NCI-H2227 treated with DMSO at 0.1 percent for 48 hours (cell line): ENCODE measurements around the gene PKN2.
A peak's percentile ranks its signal among the peaks of the same experiment; 100 is the strongest.

Source experiments
- DNase-seq: peaks from one replicate; lab custom pipeline; 2025; lab: John Stamatoyannopoulos, UW

Gene PKN2

GRCh38 chr1:88683541-88684481 lies at the start of gene PKN2:
TSS of gene PKN2 (plus strand) at chr1:88684273. CDS start at chr1:88684581, 308 bp downstream.
- DNase-seq, result peak; percentile 97

- no peak for DNase-seq
Observed at GRCh38 chr1:88634538-88634937, 49.5 kb upstream of the PKN2 start.

- no peak for DNase-seq
Observed at GRCh38 chr1:88640060-88640459, 44.0 kb upstream of the PKN2 start.

GRCh38 chr1:88645886-88646285 lies 38.2 kb upstream of the PKN2 start:
- no peak for DNase-seq

- no peak for DNase-seq
Observed at GRCh38 chr1:88646476-88647248, 37.4 kb upstream of the PKN2 start.

GRCh38 chr1:88647249-88647645 lies 36.8 kb upstream of the PKN2 start:
- DNase-seq, result no peak

GRCh38 chr1:88647749-88648415 lies 36.2 kb upstream of the PKN2 start:
- DNase-seq, result no peak

GRCh38 chr1:88648706-88649105 lies 35.4 kb upstream of the PKN2 start:
- no peak for DNase-seq

- DNase-seq, result no peak
Observed at GRCh38 chr1:88649932-88650331, 34.1 kb upstream of the PKN2 start.

GRCh38 chr1:88650676-88651418 lies 33.2 kb upstream of the PKN2 start:
- DNase-seq, result no peak

- DNase-seq, result no peak
Observed at GRCh38 chr1:88655140-88655539, 28.9 kb upstream of the PKN2 start.

- DNase-seq, result peak; percentile 17
Observed at GRCh38 chr1:88655685-88656299, 28.3 kb upstream of the PKN2 start.

- DNase-seq, result no peak
Observed at GRCh38 chr1:88658419-88658818, 25.7 kb upstream of the PKN2 start.

- DNase-seq, result no peak
Observed at GRCh38 chr1:88659552-88659951, 24.5 kb upstream of the PKN2 start.

- no peak for DNase-seq
Observed at GRCh38 chr1:88661188-88661587, 22.9 kb upstream of the PKN2 start.

GRCh38 chr1:88661951-88662699 lies 21.9 kb upstream of the PKN2 start:
- no peak for DNase-seq

GRCh38 chr1:88662723-88663122 lies 21.4 kb upstream of the PKN2 start:
- no peak for DNase-seq

GRCh38 chr1:88668405-88668804 lies 15.7 kb upstream of the PKN2 start:
- no peak for DNase-seq

GRCh38 chr1:88670462-88670861 lies 13.6 kb upstream of the PKN2 start:
- DNase-seq, result no peak

- DNase-seq, result no peak
Observed at GRCh38 chr1:88673446-88673845, 10.6 kb upstream of the PKN2 start.

- no peak for DNase-seq
Observed at GRCh38 chr1:88678405-88678804, 5.7 kb upstream of the PKN2 start.
